GM13977 (cell line): ENCODE results near the gene MTUS2.

Source experiments
- DNase-seq: peaks from one replicate; pipeline ENCODE4 v3.0.0; 2012; ENCODE audit warnings: low spot score
- in situ Hi-C: fragments of 300-500 bp; cut with MboI; formaldehyde crosslinking; loops from one replicate; pipeline ENCODE4 v1.12.0; 2022; ENCODE audit warnings: low sequenced_read_pairs, low pct_unique_long_range_greater_than_20kb, mixed read lengths, inconsistent platforms; ENCODE audit not compliant: unreplicated experiment
- TF ChIP-seq, protein P1 (sequence below): IDR thresholded peaks from 2 replicates; pipeline ENCODE4 v1.5.1; 2012; ENCODE audit warnings: mild to moderate bottlenecking, control low read depth; ENCODE audit not compliant: insufficient read depth; ENCODE audit errors: extremely low read depth, missing control alignments

The MTUS2 gene

GRCh38 chr13:29423050-29423449 lies 602.9 kb downstream of the MTUS2 start:
- in situ Hi-C loops, result no loop called here
- TF ChIP-seq, protein P1, sequence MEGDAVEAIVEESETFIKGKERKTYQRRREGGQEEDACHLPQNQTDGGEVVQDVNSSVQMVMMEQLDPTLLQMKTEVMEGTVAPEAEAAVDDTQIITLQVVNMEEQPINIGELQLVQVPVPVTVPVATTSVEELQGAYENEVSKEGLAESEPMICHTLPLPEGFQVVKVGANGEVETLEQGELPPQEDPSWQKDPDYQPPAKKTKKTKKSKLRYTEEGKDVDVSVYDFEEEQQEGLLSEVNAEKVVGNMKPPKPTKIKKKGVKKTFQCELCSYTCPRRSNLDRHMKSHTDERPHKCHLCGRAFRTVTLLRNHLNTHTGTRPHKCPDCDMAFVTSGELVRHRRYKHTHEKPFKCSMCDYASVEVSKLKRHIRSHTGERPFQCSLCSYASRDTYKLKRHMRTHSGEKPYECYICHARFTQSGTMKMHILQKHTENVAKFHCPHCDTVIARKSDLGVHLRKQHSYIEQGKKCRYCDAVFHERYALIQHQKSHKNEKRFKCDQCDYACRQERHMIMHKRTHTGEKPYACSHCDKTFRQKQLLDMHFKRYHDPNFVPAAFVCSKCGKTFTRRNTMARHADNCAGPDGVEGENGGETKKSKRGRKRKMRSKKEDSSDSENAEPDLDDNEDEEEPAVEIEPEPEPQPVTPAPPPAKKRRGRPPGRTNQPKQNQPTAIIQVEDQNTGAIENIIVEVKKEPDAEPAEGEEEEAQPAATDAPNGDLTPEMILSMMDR, result no peak
- no peak for DNase-seq

GRCh38 chr13:29427937-29428309 lies 607.8 kb downstream of the MTUS2 start:
- TF ChIP-seq, protein P1, result no peak
- in situ Hi-C loops, result no loop called here
- DNase-seq, result no peak

GRCh38 chr13:29428310-29429181 lies 608.4 kb downstream of the MTUS2 start:
- TF ChIP-seq, protein P1, result no peak
- in situ Hi-C loops, result no loop called here
- no peak for DNase-seq

- in situ Hi-C loops, result no loop called here
- TF ChIP-seq, protein P1, result no peak
- no peak for DNase-seq
Measured at GRCh38 chr13:29429286-29429900, 609.3 kb downstream of the MTUS2 start.

DNA sequence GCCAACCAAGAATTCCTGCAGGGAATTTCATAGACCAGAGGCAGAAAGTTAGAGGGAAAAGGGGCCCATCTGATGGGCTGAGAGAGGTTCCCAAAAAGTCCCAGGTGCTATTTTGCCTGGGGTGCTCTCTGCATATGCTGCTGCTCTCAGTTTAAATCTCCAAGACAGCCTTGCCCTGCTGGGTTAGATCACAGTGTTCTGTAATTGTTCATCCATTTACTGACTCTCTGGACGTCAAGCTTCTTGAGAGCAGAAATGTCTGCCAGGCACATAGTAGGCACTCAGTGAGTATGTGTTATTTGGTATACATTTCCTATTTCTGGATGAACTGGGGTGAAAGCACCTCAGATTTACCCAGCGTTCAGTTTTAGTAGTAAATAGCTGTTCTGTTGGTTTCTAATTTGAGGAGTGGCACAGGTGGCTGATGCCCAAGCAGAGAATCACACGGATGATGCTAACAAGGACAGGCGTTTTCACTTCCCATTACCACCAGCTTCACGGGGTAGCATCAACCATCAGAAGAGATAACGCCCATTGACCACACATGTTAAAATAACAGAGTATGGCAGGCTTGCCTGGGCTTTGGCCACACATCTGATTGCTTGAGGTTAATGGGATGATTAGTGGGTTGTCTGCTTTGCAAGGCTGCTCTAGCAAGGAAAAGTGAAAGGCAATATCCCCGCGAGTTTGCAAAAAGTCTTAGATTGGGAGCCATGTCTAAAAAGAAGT lies 614.2 kb downstream of the MTUS2 start:
- in situ Hi-C loops, result no loop called here
- TF ChIP-seq, protein P1, result no peak
- DNase-seq, result no peak

GRCh38 chr13:29435125-29435911 lies 615.2 kb downstream of the MTUS2 start:
- TF ChIP-seq, protein P1, result no peak
- DNase-seq, result no peak
- in situ Hi-C loops, result no loop called here
